Astrocyte (in vitro differentiated cells and primary cell): ENCODE measurements around the gene PER2. TPM values are rescaled to one million over a fixed set of nuclear protein-coding genes. Genes with fewer than 3 reads are reported as not detected.

Experiments
- DNase-seq: peaks from one replicate; pipeline ENCODE4 v3.0.0-alpha.2; 2010; ENCODE audit warnings: low read depth
- FAIRE-seq: peaks from 2 replicates; lab custom pipeline; 2011; peaks lifted over from hg19 to GRCh38; lab: Jason Lieb, UNC
- H2AFZ ChIP-seq: 2 replicates; pipeline ENCODE4 v1.6.0; 2012; ENCODE audit warnings: low read depth, low read length, inconsistent platforms
- H3K27ac ChIP-seq: 2 replicates; pipeline ENCODE4 v1.5.1; 2011; ENCODE audit warnings: low read depth, low read length, inconsistent platforms
- H3K27me3 ChIP-seq: 2 replicates; pipeline ENCODE4 v1.6.0; 2011; ENCODE audit warnings: low read length, inconsistent platforms; ENCODE audit not compliant: insufficient read depth
- H3K36me3 ChIP-seq: 2 replicates; pipeline ENCODE4 v1.5.1; 2011; ENCODE audit warnings: low read length, inconsistent platforms; ENCODE audit not compliant: insufficient read depth
- H3K4me1 ChIP-seq: 2 replicates; pipeline ENCODE4 v1.5.1; 2011; ENCODE audit warnings: low read length, inconsistent platforms; ENCODE audit not compliant: insufficient read depth
- H3K4me2 ChIP-seq: 2 replicates; pipeline ENCODE4 v1.6.0; 2012; ENCODE audit warnings: low read length, inconsistent platforms
- H3K4me3 ChIP-seq: 2 replicates; pipeline ENCODE4 v1.5.1; 2011; ENCODE audit warnings: low read depth, mild to moderate bottlenecking, low read length, inconsistent platforms; ENCODE audit not compliant: insufficient read depth
- H3K79me2 ChIP-seq: 2 replicates; pipeline ENCODE4 v1.6.0; 2012; ENCODE audit warnings: mild to moderate bottlenecking, low read length, inconsistent platforms; ENCODE audit not compliant: insufficient read depth
- H3K9ac ChIP-seq: 2 replicates; pipeline ENCODE4 v1.6.0; 2012; ENCODE audit warnings: mild to moderate bottlenecking, low read length, inconsistent platforms
- H3K9me3 ChIP-seq: 2 replicates; pipeline ENCODE4 v1.5.1; 2012; ENCODE audit warnings: low read depth, mild to moderate bottlenecking, low read length, inconsistent platforms; ENCODE audit not compliant: insufficient read depth
- H4K20me1 ChIP-seq: 2 replicates; pipeline ENCODE4 v1.6.0; 2012; ENCODE audit warnings: low read length, inconsistent platforms; ENCODE audit not compliant: insufficient read depth
- H3K27ac Mint-ChIP-seq: one replicate; pipeline ENCODE4 v1.8.0; 2021; ENCODE audit warnings: mild to moderate bottlenecking, mixed read lengths; ENCODE audit not compliant: unreplicated experiment
- H3K27me3 Mint-ChIP-seq: one replicate; pipeline ENCODE4 v1.8.0; 2021; ENCODE audit warnings: low read depth, mixed read lengths; ENCODE audit not compliant: unreplicated experiment
- H3K36me3 Mint-ChIP-seq: one replicate; pipeline ENCODE4 v1.8.0; 2021; ENCODE audit warnings: low read depth, mixed read lengths; ENCODE audit not compliant: unreplicated experiment
- H3K4me1 Mint-ChIP-seq: one replicate; pipeline ENCODE4 v1.8.0; 2021; ENCODE audit warnings: low read depth, mixed read lengths; ENCODE audit not compliant: unreplicated experiment
- H3K4me3 Mint-ChIP-seq: one replicate; pipeline ENCODE4 v1.8.0; 2021; ENCODE audit warnings: mild to moderate bottlenecking, moderate library complexity, mixed read lengths; ENCODE audit not compliant: unreplicated experiment
- H3K9me3 Mint-ChIP-seq: one replicate; pipeline ENCODE4 v1.8.0; 2021; ENCODE audit warnings: mild to moderate bottlenecking, mixed read lengths; ENCODE audit not compliant: unreplicated experiment
- CTCF ChIP-seq: IDR thresholded peaks from 2 replicates; pipeline ENCODE4 v1.5.1; 2011; ENCODE audit warnings: low read depth, mild to moderate bottlenecking, inconsistent platforms, low read length, moderate library complexity; ENCODE audit not compliant: insufficient read depth
- EZH2 ChIP-seq: IDR thresholded peaks from 2 replicates; pipeline ENCODE4 v1.6.1; 2012; ENCODE audit warnings: mild to moderate bottlenecking, low read length, inconsistent platforms; ENCODE audit not compliant: insufficient read depth
- total RNA-seq: library from RNA; stranded (reverse); gene quantifications from 2 replicates; pipeline ENCODE4 v1.2.1, GENCODE V29; 2021

The PER2 gene
- total RNA-seq, 1 donor from 2014 or later: 2.0 TPM

GRCh38 chr2:238334885-238335284 lies 46.5 kb upstream of the PER2 start:
- Histone ChIP-seq H4K20me1 (peaks cover 42% of the 10 kb centered on the region), H3K4me3 (no peak overlapping the region), H2AFZ (no peak overlapping the region), H3K27me3 (no peaks in the 10 kb centered on the region), H3K36me3 (peaks cover 13% of the 10 kb centered on the region), H3K4me2 (no peak overlapping the region), H3K79me2 (peaks cover 14% of the 10 kb centered on the region), H3K9me3 (no peaks in the 10 kb centered on the region), H3K4me1 (no peaks in the 10 kb centered on the region), H3K27ac (no peak overlapping the region), H3K9ac (no peak overlapping the region)
- TF ChIP-seq CTCF: no peak
- no peak for TF ChIP-seq EZH2
- H3K27me3 Mint-ChIP-seq: no peaks in the 10 kb centered on the region
- H3K4me3 Mint-ChIP-seq: no peak overlapping the region
- DNase-seq (no peak), FAIRE-seq (no peak)
- peaks cover 4% of the 10 kb centered on the region for H3K36me3 Mint-ChIP-seq
- H3K4me1 Mint-ChIP-seq: no peaks in the 10 kb centered on the region
- H3K27ac Mint-ChIP-seq: no peak overlapping the region
- no peaks in the 10 kb centered on the region for H3K9me3 Mint-ChIP-seq

- Histone ChIP-seq H4K20me1 (peaks cover 31% of the 10 kb centered on the region), H3K4me1 (no peaks in the 10 kb centered on the region), H3K4me2 (no peak overlapping the region), H3K9ac (no peak overlapping the region), H3K27ac (no peak overlapping the region), H3K9me3 (no peaks in the 10 kb centered on the region), H3K79me2 (peaks cover 17% of the 10 kb centered on the region), H3K27me3 (no peaks in the 10 kb centered on the region), H2AFZ (no peak overlapping the region), H3K36me3 (peaks cover 14% of the 10 kb centered on the region), H3K4me3 (no peak overlapping the region)
- FAIRE-seq: no peak
- Mint-ChIP-seq H3K9me3 (peaks cover 1% of the 10 kb centered on the region), H3K27ac (no peak overlapping the region), H3K4me1 (no peaks in the 10 kb centered on the region), H3K36me3 (peaks cover 10% of the 10 kb centered on the region), H3K27me3 (no peaks in the 10 kb centered on the region), H3K4me3 (no peak overlapping the region)
- TF ChIP-seq CTCF (no peak), EZH2 (no peak)
- no peak for DNase-seq
These were observed 43.5 kb upstream of the PER2 start for GRCh38 chr2:238331916-238332315.

GRCh38 chr2:238330391-238330790 lies 42.0 kb upstream of the PER2 start:
- no peaks in the 10 kb centered on the region for H3K4me1 Mint-ChIP-seq
- Histone ChIP-seq H3K4me3 (no peak overlapping the region), H3K27me3 (no peaks in the 10 kb centered on the region), H3K4me1 (no peaks in the 10 kb centered on the region), H3K79me2 (peaks cover 24% of the 10 kb centered on the region), H3K36me3 (peaks cover 14% of the 10 kb centered on the region), H3K9me3 (no peaks in the 10 kb centered on the region), H3K9ac (no peak overlapping the region), H3K27ac (no peak overlapping the region), H2AFZ (no peak overlapping the region), H3K4me2 (no peak overlapping the region), H4K20me1 (peaks cover 29% of the 10 kb centered on the region)
- TF ChIP-seq CTCF (no peak), EZH2 (no peak)
- peaks cover 1% of the 10 kb centered on the region for H3K9me3 Mint-ChIP-seq
- no peak overlapping the region for H3K4me3 Mint-ChIP-seq
- DNase-seq (no peak), FAIRE-seq (no peak)
- H3K36me3 Mint-ChIP-seq: peaks cover 16% of the 10 kb centered on the region
- no peak overlapping the region for H3K27ac Mint-ChIP-seq
- H3K27me3 Mint-ChIP-seq: no peaks in the 10 kb centered on the region
